Activated T-cell treated with anti-CD3 and anti-CD28 coated beads for 1 hour (primary cell): ENCODE data around the gene NPAS1.
"Not testable (repeated sequence)": the region's sequence is repeated elsewhere in the genome, so short reads cannot be mapped to it uniquely, and the experiment has no call there.

Experiments
- DNase-seq: peaks from one replicate; pipeline ENCODE4 v3.0.0-alpha.2; 2020; ENCODE audit warnings: low read depth

The NPAS1 gene

GRCh38 chr19:46992699-46993535 lies 26.7 kb upstream of the NPAS1 start:
- no peak for DNase-seq

GRCh38 chr19:46993622-46994021 lies 26.0 kb upstream of the NPAS1 start:
- DNase-seq = no peak

DNA sequence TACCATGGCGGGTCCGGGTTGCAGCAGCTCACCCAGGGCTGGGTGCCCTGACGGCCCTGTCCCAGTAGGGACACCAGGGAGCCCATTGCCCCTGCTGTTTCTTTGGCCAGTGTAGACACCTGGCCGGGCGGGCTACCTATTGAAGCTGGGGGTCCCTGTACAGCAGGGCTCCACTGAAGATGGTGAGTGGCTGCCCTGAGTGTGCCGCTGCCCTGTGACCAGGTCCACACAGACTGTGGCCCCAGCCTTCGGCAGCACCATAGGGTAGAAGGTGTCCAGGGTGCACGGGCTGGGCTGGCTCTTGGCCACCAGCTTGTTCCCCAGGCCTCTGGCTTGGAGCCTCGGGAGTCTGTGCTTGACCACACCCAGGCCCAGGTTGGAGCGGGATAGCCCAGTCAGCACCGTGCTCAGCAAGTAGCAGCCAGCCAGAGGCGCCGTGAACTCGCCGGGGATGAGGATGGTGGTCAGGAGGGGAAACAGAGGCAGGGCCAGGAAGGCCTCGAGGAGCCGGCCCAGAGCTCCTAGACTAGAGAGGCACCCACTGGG lies 25.4 kb upstream of the NPAS1 start:
- no peak for DNase-seq

- no peak for DNase-seq
Measured at GRCh38 chr19:46995492-46995891, 24.1 kb upstream of the NPAS1 start.

DNA sequence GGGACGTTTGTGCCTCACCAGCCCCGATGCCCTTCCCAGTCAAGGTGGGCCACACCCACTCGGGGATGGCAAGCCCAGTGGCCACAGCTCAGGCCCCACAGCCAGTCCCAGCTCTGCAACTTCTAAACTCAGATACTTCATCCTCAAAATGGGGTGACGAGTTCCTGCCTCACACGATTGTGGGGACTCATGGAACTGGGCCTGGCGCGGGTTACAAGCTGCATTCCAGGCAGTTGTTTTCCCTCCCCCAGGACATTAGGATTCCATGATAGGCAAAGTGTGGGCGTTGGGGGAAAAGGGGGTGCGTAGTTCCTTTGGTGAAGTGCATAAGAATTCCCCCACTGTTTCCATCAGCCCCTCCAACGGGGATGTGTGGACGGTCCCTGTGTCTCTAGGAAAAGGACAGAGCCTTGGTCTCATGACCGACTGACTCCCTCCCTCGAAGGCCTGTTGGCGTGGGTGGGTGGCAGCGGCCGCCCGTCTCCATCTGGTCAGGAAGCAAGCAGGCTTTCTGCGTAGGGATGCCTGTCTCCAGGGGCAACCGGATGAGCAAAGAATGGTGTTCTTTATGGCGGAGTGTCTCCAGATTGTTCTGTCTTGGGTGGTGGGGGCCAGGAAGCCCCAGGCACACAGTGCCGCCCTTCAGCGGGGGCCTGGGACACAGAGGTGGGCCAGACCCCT lies 21.1 kb upstream of the NPAS1 start:
- DNase-seq = no peak

GRCh38 chr19:46999377-46999776 lies 20.3 kb upstream of the NPAS1 start:
- no peak for DNase-seq

- no peak for DNase-seq
Measured at GRCh38 chr19:46999878-47000277, 19.8 kb upstream of the NPAS1 start.

DNA sequence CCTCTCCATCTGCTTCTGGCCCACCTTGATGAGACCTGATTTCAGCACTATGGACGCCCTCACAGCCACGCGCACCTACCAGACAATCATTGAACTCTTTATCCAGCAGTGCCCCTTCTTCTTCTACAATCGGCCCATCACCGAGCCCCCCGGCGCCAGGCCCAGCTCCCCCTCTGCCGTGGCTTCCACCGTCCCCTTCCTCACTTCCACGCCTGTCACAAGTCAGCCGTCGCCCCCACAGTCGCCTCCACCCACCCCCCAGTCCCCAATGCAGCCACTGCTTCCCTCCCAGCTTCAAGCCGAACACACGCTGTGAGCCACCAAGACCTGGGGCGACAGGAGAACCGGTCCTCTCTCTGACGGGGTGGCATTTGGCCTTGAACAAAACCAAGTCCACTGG lies 19.3 kb upstream of the NPAS1 start:
- no peak for DNase-seq

DNA sequence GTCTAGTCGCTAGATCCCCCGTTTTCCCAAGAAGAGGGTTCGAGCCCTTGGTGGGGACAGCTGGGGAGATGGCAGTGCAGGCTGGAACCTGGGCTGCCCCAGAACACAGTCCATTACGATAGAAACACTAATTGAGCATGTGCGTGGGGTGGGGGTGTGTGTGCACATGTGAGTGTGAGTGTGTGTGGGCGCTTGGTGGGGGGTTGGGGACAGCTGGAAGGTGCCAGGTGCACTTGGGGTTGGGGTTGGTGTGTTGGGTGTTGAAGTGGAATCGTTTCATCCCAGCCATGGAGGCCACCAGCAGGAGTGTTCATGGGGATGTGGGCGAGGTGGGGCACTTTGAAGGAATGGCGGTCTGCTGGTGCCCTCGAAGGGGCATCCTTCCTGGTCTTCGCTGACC lies 18.1 kb upstream of the NPAS1 start:
- no peak for DNase-seq

DNA sequence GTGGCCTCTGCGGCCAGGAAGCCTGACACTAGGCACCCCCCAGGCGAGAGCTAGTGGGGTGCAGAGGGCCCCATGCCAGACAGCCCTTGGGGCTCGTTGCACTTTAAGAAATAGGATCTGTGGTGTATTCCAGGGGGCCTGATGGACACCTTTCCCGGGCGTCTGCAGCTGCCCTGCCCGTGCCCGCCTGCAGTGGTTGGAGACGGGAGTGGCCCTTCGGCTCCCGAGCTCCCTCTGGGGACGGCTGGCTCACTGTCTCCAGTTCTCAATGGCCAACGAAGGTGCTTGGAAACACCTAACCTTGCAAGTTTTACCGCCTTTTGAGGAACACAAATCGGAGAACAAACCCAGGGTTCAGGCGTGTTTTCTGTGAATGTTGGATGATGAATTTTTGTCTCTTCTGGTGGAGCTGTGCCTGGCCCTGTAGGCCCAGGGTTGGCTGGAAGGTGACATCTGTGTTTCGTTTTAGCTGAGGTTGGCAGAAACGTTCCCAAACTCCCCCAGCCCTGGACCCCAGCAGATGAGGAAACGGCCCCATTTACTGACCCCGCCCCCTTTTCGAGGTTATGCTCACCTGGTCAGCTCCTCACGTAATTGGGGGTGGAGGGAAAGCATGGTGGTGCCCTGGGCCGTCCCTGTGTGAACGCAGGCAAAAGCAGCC lies 17.4 kb upstream of the NPAS1 start:
- no peak for DNase-seq

- DNase-seq = no peak
Measured at GRCh38 chr19:47002853-47003610, 16.6 kb upstream of the NPAS1 start.

DNA sequence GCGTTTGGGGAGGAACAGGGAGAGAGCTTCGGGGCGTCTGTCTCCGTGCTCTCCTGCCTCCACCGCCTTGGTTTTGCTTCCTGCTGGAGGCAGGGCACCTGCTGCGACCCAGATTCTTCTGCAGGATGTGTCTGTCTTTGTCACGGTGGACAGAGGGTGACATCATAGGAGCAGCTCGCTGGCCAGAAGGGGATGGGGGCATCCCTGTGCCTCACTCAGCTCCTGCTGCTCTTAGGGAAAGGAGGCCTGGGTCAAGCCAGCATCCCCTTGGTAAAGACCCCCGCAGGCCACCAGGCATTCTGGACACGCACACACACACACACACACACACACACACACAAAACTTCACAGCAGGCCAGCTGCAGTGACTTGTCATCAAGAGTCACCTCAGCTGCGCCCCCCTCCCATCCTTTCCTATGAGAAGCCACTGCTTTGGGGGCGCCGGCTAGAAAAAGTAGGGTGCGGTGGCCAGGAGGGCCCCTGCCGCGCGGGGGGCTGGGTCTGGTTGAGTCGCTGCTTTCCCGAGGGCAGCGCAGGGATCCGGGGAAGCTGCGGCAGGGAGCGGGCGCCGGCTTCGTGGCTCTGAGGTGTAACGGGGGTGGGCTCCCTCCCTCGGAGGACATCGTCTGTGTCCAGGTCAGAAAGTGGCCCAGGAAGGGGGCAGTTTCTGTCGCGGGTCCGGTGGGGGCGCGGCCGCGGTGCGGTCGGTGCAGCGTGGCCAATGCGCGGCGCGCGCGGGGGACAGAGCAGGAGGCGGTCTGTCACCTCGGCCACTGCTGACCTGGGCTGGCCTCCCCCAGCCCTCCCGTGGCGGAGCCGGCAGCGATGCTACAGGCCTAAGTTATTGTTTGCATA lies 15.8 kb upstream of the NPAS1 start:
- no peak for DNase-seq

- DNase-seq = no peak
Measured at GRCh38 chr19:47005164-47005641, 14.4 kb upstream of the NPAS1 start.

GRCh38 chr19:47005873-47006272 lies 13.8 kb upstream of the NPAS1 start:
- DNase-seq = no peak

DNA sequence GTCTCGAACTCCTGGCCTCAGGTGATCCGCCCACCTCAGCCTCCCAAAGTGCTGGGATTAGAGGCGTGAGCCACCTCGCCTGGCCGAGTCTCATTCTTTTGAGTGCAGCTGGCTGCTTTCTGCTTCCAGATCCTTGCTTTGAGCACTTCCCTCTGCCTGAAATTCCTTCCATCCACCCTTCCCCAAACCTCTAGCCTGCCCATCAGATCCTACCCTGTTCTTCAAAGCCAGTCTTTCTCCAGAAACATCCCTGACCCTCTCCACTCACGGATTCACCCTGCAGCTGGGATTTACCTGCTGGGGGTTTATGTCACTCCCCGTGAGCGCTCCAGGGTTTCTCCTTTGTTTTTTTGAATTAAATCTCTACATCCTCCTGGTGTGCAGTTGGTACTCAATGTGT lies 13.1 kb upstream of the NPAS1 start:
- no peak for DNase-seq

DNA sequence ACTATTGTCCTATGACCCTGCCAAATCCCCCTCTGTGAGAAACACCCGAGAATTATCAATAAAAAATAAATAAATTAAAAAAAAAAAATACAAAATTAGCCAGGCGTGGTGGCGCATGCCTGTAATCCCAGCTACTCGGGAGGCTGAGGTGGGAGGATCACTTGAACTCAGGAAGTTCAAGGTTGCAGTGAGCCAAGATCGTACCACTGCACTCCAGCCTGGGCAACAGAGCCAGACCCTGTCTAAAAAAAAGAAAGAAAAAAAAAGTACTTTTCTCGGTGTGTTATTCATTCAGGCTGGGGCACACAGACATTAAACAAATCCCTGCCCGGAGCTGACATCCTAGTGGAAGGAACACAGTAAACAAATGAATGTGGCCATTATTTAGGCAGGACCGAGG lies 9.1 kb upstream of the NPAS1 start:
- DNase-seq = not testable (repeated sequence)

- DNase-seq = no peak
Measured at GRCh38 chr19:47012617-47013016, 7.0 kb upstream of the NPAS1 start.

DNA sequence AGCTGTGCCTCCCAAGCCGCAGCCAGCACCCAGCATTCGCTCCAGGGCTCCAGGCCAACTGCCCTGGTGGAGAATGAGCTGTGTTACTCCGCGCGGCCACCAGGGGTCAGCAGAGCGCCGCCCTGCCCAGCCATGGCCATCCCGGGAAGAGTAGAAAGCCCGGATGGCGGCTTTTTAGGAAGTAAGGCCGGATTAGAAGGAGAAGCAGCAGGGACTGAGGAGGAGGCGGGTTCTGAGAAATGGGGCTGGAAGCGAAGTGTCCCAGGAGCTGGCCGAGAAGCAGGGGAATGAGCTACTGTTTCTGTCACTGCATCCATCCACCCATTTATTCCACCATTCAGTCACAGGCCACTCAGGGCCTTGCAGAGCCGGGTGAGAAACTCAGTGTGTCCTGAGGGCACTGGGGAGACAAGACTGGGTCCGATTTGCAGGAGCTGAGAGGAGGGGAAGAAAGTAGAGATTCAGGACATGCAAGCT lies 6.6 kb upstream of the NPAS1 start:
- DNase-seq = peak; percentile 53

- no peak for DNase-seq
Measured at GRCh38 chr19:47018923-47019322, 714 bp upstream of the NPAS1 start.

- no peak for DNase-seq
Measured at GRCh38 chr19:47020132-47020805, 632 bp downstream of the NPAS1 start.
